Activated CD8-positive, alpha-beta T cell treated with anti-CD3 and anti-CD28 coated beads, Interleukin-2, amount 10 ng/mL, durations not matched to agents 7 days and 5 days (primary cell): ENCODE measurements around the gene PATZ1. TPM values are rescaled to one million over a fixed set of nuclear protein-coding genes. Genes with fewer than 3 reads are reported as not detected.
"Not testable (repeated sequence)": the region's sequence is repeated elsewhere in the genome, so short reads cannot be mapped to it uniquely, and the experiment has no call there.

Experiments used
- ATAC-seq: fragments of 150-1000 bp; cut with Tn5 transposase; one replicate; pipeline ENCODE4 v1.10.0; 2021; ENCODE audit warnings: moderate library complexity
- CTCF ChIA-PET: fragments of 350-600 bp; sonication (Branson Sonifier 250); formaldehyde crosslinking; loops from one replicate; lab custom pipeline; 2021; ENCODE audit warnings: antibody characterized with exemption; lab: Charles Lee
- POLR2A ChIA-PET: fragments of 350-600 bp; sonication (Branson Sonifier 250); formaldehyde crosslinking; loops from one replicate; lab custom pipeline; 2021; ENCODE audit warnings: antibody characterized with exemption; lab: Charles Lee
- DNase-seq: peaks from one replicate; pipeline ENCODE4 v3.0.0-alpha.2; 2020
- H3K27ac Mint-ChIP-seq: one replicate; pipeline ENCODE4 v1.8.0; 2021; ENCODE audit warnings: mild to moderate bottlenecking, mixed read lengths
- H3K27me3 Mint-ChIP-seq: one replicate; pipeline ENCODE4 v1.8.0; 2021; ENCODE audit warnings: low read depth, mixed read lengths
- H3K36me3 Mint-ChIP-seq: one replicate; pipeline ENCODE4 v1.8.0; 2021; ENCODE audit warnings: low read depth, mixed read lengths
- H3K4me1 Mint-ChIP-seq: one replicate; pipeline ENCODE4 v1.8.0; 2021; ENCODE audit warnings: low read depth, mixed read lengths
- H3K4me3 Mint-ChIP-seq: one replicate; pipeline ENCODE4 v1.8.0; 2021; ENCODE audit warnings: mild to moderate bottlenecking, mixed read lengths
- H3K9me3 Mint-ChIP-seq: one replicate; pipeline ENCODE4 v1.8.0; 2022; ENCODE audit warnings: mixed read lengths; ENCODE audit not compliant: insufficient read depth
- total RNA-seq, 2 experiments: library from RNA; stranded (reverse); gene quantifications; one replicate each; pipeline ENCODE4 v1.2.3, GENCODE V29; 2021

PATZ1 gene
- total RNA-seq, 2 experiments from 2014 or later: 31.0 to 31.6 TPM

GRCh38 chr22:31350410-31350863 lies 4.3 kb upstream of the PATZ1 start:
- no peak for DNase-seq
- Mint-ChIP-seq H3K4me3 (no peak overlapping the region), H3K27me3 (peaks cover 2% of the 10 kb centered on the region), H3K36me3 (peaks cover 3% of the 10 kb centered on the region), H3K4me1 (peaks cover 7% of the 10 kb centered on the region), H3K9me3 (no peaks in the 10 kb centered on the region), H3K27ac (no peak overlapping the region)
- ATAC-seq: no peak
- ChIA-PET CTCF (no interaction called here), POLR2A (interaction anchor here (0.6 kb wide), 1 partner anchor 29 kb away, joined by 4 read pairs; no protein-coding TSS in a partner anchor)

- no peak overlapping the region for H3K27ac Mint-ChIP-seq
- DNase-seq (no peak), ATAC-seq (no peak)
- H3K4me3 Mint-ChIP-seq: no peak overlapping the region
- no peaks in the 10 kb centered on the region for H3K9me3 Mint-ChIP-seq
- peaks cover 10% of the 10 kb centered on the region for H3K4me1 Mint-ChIP-seq
- CTCF ChIA-PET: no interaction called here
- H3K27me3 Mint-ChIP-seq: peaks cover 2% of the 10 kb centered on the region
- H3K36me3 Mint-ChIP-seq: peaks cover 4% of the 10 kb centered on the region
- POLR2A ChIA-PET: no interaction called here
Measured at GRCh38 chr22:31349960-31350359, 3.8 kb upstream of the PATZ1 start.

GRCh38 chr22:31348766-31349165 lies 2.6 kb upstream of the PATZ1 start:
- CTCF ChIA-PET: no interaction called here
- no peaks in the 10 kb centered on the region for H3K9me3 Mint-ChIP-seq
- POLR2A ChIA-PET: no interaction called here
- ATAC-seq (no peak), DNase-seq (no peak)
- peaks cover 16% of the 10 kb centered on the region for H3K36me3 Mint-ChIP-seq
- peaks cover 22% of the 10 kb centered on the region for H3K4me1 Mint-ChIP-seq
- peak overlapping the region; percentile 31 for H3K4me3 Mint-ChIP-seq
- H3K27me3 Mint-ChIP-seq: no peaks in the 10 kb centered on the region
- H3K27ac Mint-ChIP-seq: no peak overlapping the region

- peak overlapping the region; percentile 82 for H3K4me3 Mint-ChIP-seq
- ATAC-seq, H3K27me3 Mint-ChIP-seq, DNase-seq, H3K9me3 Mint-ChIP-seq: not testable (repeated sequence)
- POLR2A ChIA-PET: interaction anchor here (2.2 kb wide), 2 partner anchors 51 to 57 kb away, joined by 24 to 43 read pairs; partner anchors contain the start of genes DRG1 and PIK3IP1
- H3K27ac Mint-ChIP-seq: peak overlapping the region; percentile 88
- H3K36me3 Mint-ChIP-seq: peaks cover 24% of the 10 kb centered on the region
- peaks cover 30% of the 10 kb centered on the region for H3K4me1 Mint-ChIP-seq
- CTCF ChIA-PET: interaction anchor here (1.9 to 2.1 kb wide), 2 partner anchors 48 to 136 kb away, joined by 4 to 5 read pairs; partner anchors contain the start of gene LIMK2
Measured at GRCh38 chr22:31348009-31348337, 1.8 kb upstream of the PATZ1 start.

- no peaks in the 10 kb centered on the region for H3K9me3 Mint-ChIP-seq
- peaks cover 35% of the 10 kb centered on the region for H3K4me1 Mint-ChIP-seq
- CTCF ChIA-PET: interaction anchor here (0.9 to 2.1 kb wide), 8 partner anchors 12 to 315 kb away, joined by 3 to 12 read pairs (median 4); partner anchors contain the start of genes LIMK2 and PISD
- peak overlapping the region; percentile 82 for H3K4me3 Mint-ChIP-seq
- peak; percentile 14 for ATAC-seq
- H3K36me3 Mint-ChIP-seq: peaks cover 28% of the 10 kb centered on the region
- no peaks in the 10 kb centered on the region for H3K27me3 Mint-ChIP-seq
- peak; percentile 65 for DNase-seq
- POLR2A ChIA-PET: interaction anchor here (0.5 to 2.2 kb wide), 10 partner anchors 10 to 605 kb away, joined by 3 to 43 read pairs (median 6); partner anchors contain the start of genes DRG1, PIK3IP1 and RNF185
- peak overlapping the region; percentile 88 for H3K27ac Mint-ChIP-seq
Measured at GRCh38 chr22:31347251-31348008, 1.3 kb upstream of the PATZ1 start.

- H3K4me1 Mint-ChIP-seq: peaks cover 42% of the 10 kb centered on the region
- POLR2A ChIA-PET: interaction anchor here (0.5 to 2.2 kb wide), 18 partner anchors 8 to 604 kb away, joined by 3 to 43 read pairs (median 4); partner anchors contain the start of genes DRG1, MORC2, PIK3IP1 and PISD
- no peaks in the 10 kb centered on the region for H3K27me3 Mint-ChIP-seq
- peak; percentile 6 for ATAC-seq
- peak overlapping the region; percentile 88 for H3K27ac Mint-ChIP-seq
- peaks cover 34% of the 10 kb centered on the region for H3K36me3 Mint-ChIP-seq
- H3K9me3 Mint-ChIP-seq: no peaks in the 10 kb centered on the region
- CTCF ChIA-PET: interaction anchor here (0.6 to 2.1 kb wide), 11 partner anchors 13 to 315 kb away, joined by 3 to 12 read pairs (median 4); partner anchors contain the start of genes LIMK2 and PISD
- H3K4me3 Mint-ChIP-seq: peak overlapping the region; percentile 82
- peak; percentile 69 for DNase-seq
Measured at GRCh38 chr22:31346733-31347250, 646 bp upstream of the PATZ1 start.

- CTCF ChIA-PET: interaction anchor here (0.6 to 1.7 kb wide), 10 partner anchors 10 to 288 kb away, joined by 3 to 12 read pairs (median 3); partner anchors contain the start of genes LIMK2 and PIK3IP1
- Mint-ChIP-seq H3K36me3 (peaks cover 41% of the 10 kb centered on the region), H3K27me3 (no peaks in the 10 kb centered on the region), H3K4me3 (peak overlapping the region; percentile 83), H3K4me1 (peaks cover 52% of the 10 kb centered on the region), H3K9me3 (no peaks in the 10 kb centered on the region), H3K27ac (peak overlapping the region; percentile 84)
- ATAC-seq (peak; percentile 59), DNase-seq (peak; percentile 89)
- POLR2A ChIA-PET: interaction anchor here (0.8 to 2.6 kb wide), 17 partner anchors 8 to 603 kb away, joined by 3 to 43 read pairs (median 5); partner anchors contain the start of genes DRG1, MORC2, PIK3IP1 and PISD
Measured at GRCh38 chr22:31345331-31346254, 553 bp downstream of the PATZ1 start.

- H3K4me1 Mint-ChIP-seq: peaks cover 59% of the 10 kb centered on the region
- peak overlapping the region; percentile 84 for H3K27ac Mint-ChIP-seq
- peaks cover 46% of the 10 kb centered on the region for H3K36me3 Mint-ChIP-seq
- DNase-seq (peak; percentile 37), ATAC-seq (no peak)
- POLR2A ChIA-PET: interaction anchor here (0.8 to 2.6 kb wide), 5 partner anchors 31 to 55 kb away, joined by 3 to 30 read pairs (median 4); partner anchors contain the start of genes DRG1 and PIK3IP1
- H3K27me3 Mint-ChIP-seq: no peaks in the 10 kb centered on the region
- peak overlapping the region; percentile 83 for H3K4me3 Mint-ChIP-seq
- CTCF ChIA-PET: interaction anchor here (0.6 to 1.3 kb wide), 8 partner anchors 9 to 289 kb away, joined by 3 to 5 read pairs (median 3); partner anchors contain the start of genes LIMK2 and PIK3IP1
- H3K9me3 Mint-ChIP-seq: no peaks in the 10 kb centered on the region
Measured at GRCh38 chr22:31344578-31345330, 1.4 kb downstream of the PATZ1 start.

GRCh38 chr22:31344256-31344577 lies 1.9 kb downstream of the PATZ1 start:
- peaks cover 47% of the 10 kb centered on the region for H3K36me3 Mint-ChIP-seq
- H3K27me3 Mint-ChIP-seq: no peaks in the 10 kb centered on the region
- ATAC-seq (no peak), DNase-seq (peak; percentile 49)
- ChIA-PET POLR2A (interaction anchor here (1.4 to 2.6 kb wide), 2 partner anchors 31 to 53 kb away, joined by 4 to 30 read pairs; partner anchors contain the start of gene PIK3IP1), CTCF (interaction anchor here (1.0 to 1.3 kb wide), 3 partner anchors 44 to 133 kb away, joined by 3 read pairs; no protein-coding TSS in a partner anchor)
- H3K4me1 Mint-ChIP-seq: peaks cover 62% of the 10 kb centered on the region
- peak overlapping the region; percentile 84 for H3K27ac Mint-ChIP-seq
- no peaks in the 10 kb centered on the region for H3K9me3 Mint-ChIP-seq
- peak overlapping the region; percentile 83 for H3K4me3 Mint-ChIP-seq
